Suprapubic skin (tissue), 4 donors: Measurements from ENCODE around the gene CREB3L1.

Experiments used
- EP300 ChIP-seq: sonication (generic); formaldehyde crosslinking; IDR thresholded peaks from one replicate; pipeline ENCODE4 v1.6.1; 2017; ENCODE audit warnings: antibody characterized with exemption
- POLR2A ChIP-seq, 2 donors: fragments of 450-650 bp; IDR thresholded peaks; one replicate each; pipeline ENCODE4 v1.6.1; 2017; ENCODE audit warnings: antibody characterized with exemption in 2 of 2, mild to moderate bottlenecking in 2 of 2, moderate library complexity in 2 of 2
- POLR2AphosphoS5 ChIP-seq, 3 donors: sonication (generic); formaldehyde crosslinking; IDR thresholded peaks; one replicate each; pipeline ENCODE4 v1.6.1; 2017; ENCODE audit warnings: antibody characterized with exemption in 3 of 3
- TF ChIP-seq, protein P1 (sequence below), 2 donors: fragments of 200-600 bp in 1 of 2; fragments of 450-650 bp in 1 of 2; sonication (generic) in 1 of 2; IDR thresholded peaks; one replicate each; pipeline ENCODE4 v1.5.1; 2016 to 2019; ENCODE audit warnings: antibody characterized with exemption in 2 of 2, mild to moderate bottlenecking in 1 of 2, moderate library complexity in 1 of 2

DNA sequence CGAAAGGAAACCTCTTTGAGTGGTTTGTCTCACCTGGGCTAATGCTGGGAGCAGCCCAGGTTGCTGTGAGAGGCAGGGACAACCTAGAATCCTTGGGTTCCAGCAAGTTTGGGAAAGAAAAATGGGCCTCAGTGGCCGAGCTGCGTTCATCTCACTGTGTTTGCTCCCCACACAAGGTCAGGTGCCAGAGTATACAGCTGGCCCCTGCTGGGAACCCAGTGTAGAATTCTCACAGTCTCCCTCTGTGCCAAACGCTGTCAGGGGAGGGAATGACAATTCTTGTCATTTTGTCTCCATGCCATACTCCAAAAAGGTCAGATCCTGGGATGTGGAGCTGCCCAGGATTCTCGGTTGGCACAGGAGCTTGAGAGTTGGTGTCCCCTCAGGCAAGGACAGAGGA, 74.1 kb downstream of the CREB3L1 start:
- TF ChIP-seq POLR2AphosphoS5 (IDR thresholded peaks at IDR 0.05) (no peak), POLR2A (IDR thresholded peaks at IDR 0.05) (no peak), EP300 (no peak)
- TF ChIP-seq, protein P1, sequence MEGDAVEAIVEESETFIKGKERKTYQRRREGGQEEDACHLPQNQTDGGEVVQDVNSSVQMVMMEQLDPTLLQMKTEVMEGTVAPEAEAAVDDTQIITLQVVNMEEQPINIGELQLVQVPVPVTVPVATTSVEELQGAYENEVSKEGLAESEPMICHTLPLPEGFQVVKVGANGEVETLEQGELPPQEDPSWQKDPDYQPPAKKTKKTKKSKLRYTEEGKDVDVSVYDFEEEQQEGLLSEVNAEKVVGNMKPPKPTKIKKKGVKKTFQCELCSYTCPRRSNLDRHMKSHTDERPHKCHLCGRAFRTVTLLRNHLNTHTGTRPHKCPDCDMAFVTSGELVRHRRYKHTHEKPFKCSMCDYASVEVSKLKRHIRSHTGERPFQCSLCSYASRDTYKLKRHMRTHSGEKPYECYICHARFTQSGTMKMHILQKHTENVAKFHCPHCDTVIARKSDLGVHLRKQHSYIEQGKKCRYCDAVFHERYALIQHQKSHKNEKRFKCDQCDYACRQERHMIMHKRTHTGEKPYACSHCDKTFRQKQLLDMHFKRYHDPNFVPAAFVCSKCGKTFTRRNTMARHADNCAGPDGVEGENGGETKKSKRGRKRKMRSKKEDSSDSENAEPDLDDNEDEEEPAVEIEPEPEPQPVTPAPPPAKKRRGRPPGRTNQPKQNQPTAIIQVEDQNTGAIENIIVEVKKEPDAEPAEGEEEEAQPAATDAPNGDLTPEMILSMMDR (IDR thresholded peaks at IDR 0.05): no peak
